Stimulated activated CD8-positive, alpha-beta memory T cell treated with anti-CD3 and anti-CD28 coated beads, Interleukin-4, amount 100 ng/mL, for 24 hours (primary cell): ENCODE measurements around the gene CLASP2.
"Not testable (repeated sequence)": the region's sequence is repeated elsewhere in the genome, so short reads cannot be mapped to it uniquely, and the experiment has no call there.

Experiments used
- DNase-seq: peaks from one replicate; pipeline ENCODE4 v3.0.0-alpha.2; 2020; ENCODE audit warnings: low read depth

CLASP2 gene

DNA sequence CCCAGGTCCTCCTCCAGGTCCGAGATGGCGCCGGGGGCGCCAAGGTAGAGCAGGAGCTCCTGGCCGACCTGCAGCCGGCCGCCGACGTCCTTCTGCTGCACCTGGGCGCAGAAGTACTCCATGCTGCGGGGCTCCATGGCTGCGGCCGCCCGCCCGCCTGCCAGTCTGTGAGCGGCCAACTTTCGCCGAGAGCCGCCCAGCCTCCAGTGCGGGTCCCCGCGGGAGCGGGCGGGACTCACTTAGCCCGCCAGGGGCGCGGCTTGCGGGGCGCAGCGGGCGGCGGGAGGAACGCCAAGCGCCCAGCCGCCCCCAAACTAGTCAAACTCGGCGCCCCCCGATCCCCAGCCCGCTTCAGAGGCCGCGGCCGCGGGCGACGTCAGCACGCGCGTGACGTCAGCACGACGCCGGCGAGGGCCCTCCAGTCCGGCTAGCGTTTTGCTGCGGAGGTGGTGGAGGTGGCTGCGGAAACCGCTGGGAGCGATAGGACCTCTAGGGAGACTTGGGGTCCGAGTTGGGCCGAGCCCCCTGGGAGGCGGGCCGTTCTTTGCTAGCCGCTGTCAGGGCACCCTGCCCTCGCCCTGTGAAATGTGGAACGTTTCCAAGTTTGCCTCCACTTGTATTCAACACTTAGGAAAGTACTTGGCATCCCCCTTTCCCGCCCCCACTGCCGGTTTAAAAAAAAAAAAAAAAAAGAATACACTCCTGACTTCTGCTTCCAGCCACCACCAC lies at the start of gene CLASP2:
CLASP2 (minus strand) TSS at position 389 of the 729 bp plus-strand sequence; CDS start at position 137, 252 bp downstream.
- peak; percentile 78 for DNase-seq

DNA sequence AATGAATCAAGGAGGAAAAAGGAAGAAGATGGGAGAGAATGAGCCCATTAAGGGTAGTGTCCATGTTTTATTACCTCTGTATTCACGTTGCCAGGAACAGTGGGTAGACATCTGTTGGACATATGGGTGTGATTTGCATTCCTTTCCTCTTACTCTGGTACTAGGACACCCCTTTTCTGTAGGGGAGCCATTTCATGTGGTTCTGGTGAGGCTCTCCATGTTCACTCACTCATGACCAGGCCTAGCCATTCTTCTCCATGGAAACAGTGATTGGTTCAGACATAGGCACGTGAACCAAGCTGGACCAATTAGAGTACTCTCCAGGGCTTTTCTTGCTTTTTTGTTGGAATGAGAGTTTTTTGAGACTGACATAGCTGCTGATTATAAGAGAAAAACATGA lies 40.8 kb upstream of the CLASP2 start:
- DNase-seq, result no peak

DNA sequence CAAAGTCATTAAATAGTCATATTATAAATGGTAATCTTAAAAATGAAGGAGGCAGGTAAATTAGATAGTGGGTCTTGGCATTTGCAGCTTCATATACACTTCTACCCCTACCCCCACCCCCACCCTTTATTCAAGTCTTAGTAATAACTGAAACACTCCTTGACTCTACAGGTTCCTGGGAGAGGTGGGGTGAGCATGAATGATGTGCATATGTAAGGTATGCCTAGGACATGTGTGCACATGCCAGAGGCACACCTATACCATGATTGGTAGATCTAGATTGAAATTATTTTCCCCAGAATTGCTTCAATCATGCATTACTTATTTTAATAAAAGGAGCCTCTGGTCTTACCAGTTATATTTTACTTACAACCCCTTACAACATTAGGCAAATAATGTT lies 40.2 kb upstream of the CLASP2 start:
- no peak for DNase-seq

DNA sequence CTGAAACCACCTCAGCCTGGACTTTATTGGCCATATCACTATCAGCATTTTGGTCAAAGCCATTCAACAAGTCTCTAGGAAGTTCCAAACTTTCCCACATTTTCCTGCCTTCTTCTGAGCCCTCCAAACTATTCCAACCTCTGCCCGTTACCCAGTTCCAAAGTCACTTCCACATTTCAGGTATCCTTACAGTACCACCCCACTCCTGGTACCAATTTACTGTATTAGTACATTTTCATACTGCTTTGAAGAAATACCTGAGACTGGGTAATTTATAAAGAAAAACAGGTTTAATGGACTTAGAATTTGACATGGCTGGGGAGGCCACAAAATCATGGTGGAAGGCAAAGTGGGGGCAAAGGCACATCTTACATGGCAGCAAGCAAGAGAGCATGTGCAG lies 36.3 kb upstream of the CLASP2 start:
- not testable (repeated sequence) for DNase-seq

DNA sequence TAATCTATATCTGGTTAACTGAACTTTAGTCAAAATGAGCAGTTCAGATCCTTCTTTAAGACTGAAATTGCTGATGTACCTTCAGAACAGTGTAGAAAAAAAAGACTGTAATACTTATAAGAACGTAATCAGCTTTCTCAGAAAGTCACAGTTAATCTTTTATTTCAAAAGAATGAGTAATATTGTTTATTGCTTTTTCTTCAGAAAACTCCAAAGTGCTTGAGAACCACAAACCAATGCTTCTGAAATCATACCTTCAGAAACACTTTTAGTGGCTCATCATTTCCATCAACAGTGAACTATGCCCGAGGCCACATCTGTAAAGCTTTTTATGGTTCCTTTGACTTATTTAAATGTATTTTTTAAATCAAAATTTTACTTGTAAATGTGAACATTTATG lies 33.3 kb upstream of the CLASP2 start:
- DNase-seq, result no peak

DNA sequence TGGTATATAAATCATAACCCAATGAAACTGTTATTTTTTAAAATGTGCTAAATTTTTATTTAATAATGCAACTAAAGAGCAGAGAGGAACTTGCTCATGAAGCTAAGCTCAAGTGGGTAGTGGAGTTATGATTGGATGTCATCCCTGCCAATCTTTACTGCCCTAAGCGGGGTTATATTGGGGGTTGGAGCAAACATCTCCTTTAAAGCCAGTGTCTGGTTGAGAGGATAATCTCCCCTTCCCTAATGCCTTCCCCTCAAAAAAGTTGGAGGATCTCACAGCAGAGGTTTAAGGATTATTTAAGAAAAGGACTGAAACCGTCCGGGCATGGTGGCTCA lies 32.1 kb upstream of the CLASP2 start:
- no peak for DNase-seq

DNA sequence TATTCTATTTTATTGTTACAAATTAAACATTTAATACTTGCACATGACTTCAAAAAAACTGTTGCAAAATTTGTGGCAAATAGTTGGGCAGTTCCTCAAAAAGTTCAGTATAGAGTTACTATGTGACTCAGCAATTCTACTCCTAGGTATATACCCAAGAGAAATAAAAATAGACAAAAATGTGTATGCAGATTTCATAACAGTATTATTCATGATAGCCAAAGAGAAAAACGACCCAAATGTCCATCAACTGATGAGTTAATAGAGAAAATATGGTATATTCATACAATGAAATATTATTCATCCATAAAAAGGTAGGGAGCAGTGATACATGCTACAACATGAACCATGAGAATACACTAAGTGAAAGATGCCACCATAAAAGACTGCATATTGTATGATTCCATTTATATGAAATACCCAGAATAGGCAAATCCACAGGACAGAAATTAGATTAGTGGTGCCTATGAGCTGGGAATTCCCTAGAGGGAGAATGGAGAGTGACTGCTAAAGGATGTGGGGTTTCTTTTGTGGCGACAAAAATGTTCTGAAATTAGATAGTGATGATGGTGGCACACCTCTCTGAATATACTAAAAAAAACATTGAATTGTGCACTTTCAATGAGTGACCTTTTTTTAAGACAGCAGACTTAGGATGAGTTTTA lies 31.6 kb upstream of the CLASP2 start:
- DNase-seq, result no peak

DNA sequence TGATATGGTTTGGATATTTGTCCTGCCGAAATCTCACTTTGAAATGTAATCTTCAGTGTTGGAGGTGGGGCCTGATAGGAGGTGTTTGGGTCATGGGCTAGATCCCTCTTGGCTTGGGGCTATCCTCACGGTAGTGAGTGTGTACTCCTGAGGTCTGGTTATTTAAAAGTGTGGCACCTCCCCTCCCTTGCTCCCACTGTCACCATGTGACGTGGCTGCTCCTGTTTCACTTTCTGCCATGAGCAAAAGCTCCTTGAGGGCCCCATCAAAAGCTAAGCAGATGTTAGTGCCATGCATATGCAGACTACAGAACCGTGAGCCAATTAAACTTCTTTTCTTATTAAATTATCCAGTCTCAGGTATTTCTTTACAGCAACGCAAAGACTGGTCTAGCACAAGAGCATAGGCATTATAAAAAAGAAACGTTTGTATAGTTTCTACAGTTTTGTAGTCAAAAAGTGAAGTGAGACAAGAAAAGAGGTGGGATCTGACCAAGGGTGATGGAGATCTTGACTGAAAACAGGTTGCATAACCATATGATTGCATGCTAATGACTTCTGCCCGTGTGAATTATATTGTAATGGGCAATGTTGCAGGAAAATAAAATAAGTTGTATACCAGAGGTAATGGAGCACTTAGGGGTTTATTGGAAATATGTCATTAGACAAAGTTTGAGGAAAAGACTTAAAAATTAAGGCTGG lies 28.5 kb upstream of the CLASP2 start:
- DNase-seq, result no peak

DNA sequence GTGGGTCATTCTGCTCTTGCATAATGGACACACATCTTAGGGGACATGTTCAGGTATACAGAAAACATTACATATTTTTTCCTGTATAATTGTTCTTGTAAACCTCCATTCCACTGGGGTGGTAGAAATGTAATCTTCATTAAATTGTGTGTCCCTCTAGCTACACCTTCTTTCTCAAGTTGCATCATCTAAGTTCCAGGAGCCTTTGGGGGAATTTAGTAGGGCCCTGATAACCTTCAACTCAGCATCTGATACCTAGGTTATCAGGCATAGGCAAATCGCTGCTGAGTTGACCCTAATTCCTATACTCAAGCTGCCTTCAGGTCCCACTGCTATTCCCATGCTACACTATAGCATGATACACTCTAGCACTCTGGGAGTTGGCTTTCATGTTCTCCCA lies 19.1 kb upstream of the CLASP2 start:
- no peak for DNase-seq

DNA sequence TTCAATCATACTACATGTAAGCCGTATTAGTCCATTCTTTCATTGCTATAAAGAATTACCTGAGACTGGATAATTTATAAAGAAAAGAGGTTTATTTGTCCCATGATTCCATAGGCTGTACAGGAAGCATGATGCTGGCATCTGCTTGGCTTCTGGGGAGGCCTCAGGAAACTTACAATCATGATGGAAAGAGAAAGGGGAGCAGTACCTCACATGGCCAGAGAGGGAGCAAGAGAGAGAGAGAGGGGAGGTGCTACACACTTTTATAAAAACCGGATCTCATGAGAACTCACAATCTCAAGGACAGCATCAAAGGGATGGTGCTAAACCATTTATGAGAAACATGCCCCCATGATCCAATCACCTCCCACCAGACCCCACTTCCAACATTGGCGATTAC lies 14.3 kb upstream of the CLASP2 start:
- no peak for DNase-seq

DNA sequence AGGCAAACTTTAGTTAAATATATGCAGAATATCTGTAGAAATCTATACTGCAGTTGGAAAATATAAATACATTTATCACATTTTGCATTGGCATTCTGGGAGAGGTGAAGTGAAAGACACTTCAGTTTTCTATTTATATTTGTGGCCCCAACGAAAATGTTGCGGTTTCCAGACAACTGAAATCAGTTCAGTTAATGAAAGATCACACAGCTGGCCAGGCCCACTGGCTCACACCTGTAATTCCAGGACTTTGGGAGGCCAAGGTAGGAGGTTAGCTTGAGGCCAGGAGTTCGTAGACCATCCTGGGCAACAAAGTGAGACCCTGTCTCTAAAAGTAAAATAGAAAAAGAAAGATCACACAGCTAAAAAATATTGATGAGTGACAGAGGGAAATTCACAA lies 11.9 kb upstream of the CLASP2 start:
- no peak for DNase-seq

DNA sequence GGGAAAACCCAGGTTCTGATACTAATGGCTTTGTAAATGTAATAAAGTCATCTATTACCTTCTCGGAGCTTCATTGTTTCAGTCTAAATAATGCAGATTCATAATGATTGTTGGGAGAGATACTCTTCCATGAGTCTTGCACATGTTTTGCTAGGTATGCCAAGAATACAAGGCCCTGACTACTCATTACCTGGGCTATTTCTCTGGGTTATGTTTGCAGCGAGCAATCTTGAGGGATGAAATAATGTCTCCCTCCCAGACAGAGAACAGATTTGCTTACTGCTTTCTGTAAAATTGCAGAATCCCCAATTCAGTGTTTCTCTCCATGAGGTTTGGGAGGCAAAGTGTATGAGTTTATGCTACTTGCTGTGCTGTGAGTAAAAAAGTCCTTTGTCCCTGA lies 6.2 kb upstream of the CLASP2 start:
- no peak for DNase-seq

DNA sequence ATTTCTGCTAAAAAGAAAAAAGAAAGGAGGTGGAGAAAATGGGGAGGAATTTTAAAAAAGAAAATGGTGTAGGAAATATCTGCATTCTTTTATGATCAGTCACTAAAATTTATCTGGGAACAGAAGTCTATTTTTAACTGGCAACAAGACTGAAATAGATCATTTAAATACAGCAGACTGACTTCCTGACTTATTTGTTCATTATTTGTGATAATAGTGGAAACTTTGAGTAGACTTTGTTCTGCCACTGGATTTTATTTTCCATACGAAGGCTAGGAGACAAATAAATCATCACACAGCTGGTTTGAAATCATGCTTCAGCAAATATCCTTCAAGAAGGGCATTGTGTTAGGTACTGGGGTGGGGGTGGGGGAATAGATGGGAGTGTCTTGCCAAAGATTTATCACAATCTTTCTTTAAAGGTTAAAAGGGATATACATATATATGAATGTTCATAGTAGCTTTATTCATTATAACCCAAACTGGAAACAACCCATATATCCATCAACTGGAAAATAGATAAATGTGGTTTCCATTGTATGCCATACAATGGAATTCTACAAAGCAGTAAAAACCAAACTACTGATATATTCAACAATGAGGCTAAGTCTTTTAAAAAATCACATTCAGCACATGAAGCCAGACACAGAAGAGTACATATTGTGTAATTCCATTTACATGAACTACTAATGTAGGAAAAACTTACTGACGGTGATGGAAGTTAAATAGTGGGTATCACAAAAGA lies 4.7 kb upstream of the CLASP2 start:
- no peak for DNase-seq

DNA sequence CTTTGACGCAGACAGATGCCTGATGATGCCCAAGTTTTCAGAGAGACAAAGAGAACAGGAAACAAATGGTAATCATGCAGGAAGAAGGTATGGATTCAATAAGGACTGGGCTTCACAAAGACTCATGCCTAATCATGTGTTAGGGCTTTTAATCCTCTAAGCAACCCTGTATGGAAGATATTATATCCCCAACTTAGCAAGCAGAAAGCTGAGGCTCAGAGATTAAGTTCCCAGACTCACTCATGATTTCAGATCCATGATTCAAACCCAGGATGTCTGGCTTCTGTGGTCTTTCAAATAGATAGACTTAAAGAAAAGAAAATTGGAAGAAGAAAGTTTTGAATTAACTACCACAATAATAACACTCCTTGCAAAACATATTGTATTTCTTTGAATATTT lies 4.1 kb upstream of the CLASP2 start:
- DNase-seq, result no peak

DNA sequence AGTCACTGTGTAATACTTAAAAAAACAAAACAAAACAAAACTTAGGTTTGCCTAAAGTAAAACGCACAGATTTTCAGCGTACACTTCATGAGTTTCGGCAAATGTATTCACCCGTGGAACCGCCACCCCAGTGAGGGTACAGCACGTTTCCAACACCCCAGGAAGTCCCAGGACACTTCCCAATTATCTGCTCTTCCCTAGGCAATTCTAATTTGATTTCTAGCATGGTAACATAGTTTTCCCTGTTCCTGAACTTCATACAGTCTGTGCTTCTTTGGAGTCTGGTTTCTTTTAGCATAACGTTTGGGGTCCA lies 497 bp upstream of the CLASP2 start:
- no peak for DNase-seq

DNA sequence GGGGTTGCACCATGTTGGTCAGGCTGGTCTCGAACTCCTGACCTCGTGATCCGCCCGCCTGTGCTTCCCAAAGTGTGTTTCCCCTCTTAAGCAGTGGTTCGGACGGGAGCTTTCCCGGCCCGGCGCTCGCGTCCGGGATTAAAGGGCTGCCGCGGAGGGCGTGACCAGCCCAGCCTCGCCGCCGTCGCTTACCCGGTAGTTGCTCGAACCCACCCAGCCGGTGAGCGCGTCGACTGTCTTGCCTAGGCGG lies 513 bp downstream of the CLASP2 start:
- peak; percentile 45 for DNase-seq

DNA sequence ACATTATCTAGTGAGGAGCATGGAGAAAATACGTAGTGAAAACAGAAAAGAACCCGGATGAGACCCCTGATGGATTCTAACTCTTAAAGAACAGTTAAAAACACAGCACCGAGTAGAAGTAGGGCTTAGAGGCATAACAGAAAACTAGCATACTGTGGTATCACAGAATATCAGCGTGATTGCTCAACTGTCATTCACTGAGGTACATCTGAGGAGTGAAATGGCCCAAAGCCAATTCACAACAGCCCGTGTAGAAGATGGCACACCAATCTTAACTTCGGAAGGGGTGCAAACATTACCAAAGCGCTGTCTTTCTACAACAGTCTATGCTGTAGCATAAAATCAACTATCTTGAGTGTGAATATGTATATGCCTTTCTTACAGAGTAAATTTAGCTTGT lies 1.8 kb downstream of the CLASP2 start:
- no peak for DNase-seq

DNA sequence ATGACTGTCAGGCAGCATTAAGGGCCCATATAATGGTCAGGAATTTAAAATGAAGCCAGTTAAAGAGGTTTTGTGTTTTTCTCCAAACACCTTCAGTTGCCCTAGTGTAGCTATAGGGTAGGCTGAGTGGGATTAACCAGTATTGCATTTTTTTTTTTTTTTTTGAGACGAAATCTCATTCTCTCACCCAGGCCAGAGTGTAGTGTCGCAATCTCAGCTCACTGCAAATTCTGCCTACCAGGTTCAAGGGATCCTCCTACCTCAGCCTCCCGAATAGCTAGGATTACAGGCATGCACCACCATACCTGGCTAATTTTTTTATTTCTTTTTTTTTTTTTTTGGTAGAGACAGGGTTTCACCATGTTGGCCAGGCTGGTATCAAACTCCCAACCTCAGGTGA lies 7.0 kb downstream of the CLASP2 start:
- DNase-seq, result no peak

DNA sequence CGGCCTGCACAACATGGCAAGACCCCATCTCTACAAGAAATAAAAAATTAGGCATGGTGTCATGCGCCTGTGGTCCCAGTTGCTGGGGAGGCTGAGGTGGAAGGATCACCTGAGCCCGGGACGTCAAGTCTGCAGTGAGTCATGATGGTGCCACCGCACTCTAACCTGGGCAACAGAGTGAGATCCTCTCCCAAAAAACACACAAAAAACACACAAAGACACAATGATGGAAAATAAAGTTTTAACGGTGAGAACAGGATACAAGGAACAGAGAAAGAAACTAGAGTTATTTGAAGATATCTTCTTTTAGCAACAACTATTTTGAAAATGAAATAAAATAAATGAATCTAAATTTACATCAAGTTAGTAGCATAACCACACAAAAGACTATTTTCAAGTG lies 12.0 kb downstream of the CLASP2 start:
- DNase-seq, result no peak

DNA sequence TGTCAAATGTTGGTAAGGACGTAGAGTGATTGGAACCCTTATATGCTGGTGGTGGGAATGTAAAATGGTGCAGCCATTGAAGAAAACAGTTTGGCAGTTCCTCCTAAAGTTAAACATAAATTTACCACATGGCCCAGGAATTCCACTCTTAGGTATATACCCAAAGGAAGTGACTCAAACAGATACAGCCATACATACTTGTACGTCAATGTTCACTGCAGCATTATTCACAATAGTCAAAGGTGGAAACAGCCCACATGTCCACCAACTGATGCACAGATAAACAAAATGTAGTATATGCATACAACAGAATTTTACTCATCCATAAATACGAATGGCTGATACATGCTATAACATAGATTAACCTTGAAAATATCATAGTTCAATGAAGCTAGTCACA lies 13.2 kb downstream of the CLASP2 start:
- no peak for DNase-seq

DNA sequence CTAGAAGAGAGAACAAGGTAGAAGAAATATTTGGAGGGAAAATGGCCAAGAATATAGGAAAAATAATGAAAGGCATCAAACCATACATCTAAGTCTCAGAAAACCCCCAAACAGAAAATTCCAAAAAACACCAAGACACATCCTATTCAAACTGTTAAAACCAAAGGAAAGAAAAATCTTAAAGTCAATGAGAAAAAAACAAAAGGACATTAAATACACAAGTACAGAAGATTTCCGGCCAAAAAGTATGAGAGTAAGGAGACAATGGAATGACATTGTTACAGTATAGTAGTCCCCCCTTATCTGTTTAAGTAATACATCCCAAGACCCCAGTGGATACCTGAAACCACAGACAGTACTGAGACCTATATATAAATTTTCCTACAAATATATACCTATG lies 18.8 kb downstream of the CLASP2 start:
- DNase-seq, result no peak

DNA sequence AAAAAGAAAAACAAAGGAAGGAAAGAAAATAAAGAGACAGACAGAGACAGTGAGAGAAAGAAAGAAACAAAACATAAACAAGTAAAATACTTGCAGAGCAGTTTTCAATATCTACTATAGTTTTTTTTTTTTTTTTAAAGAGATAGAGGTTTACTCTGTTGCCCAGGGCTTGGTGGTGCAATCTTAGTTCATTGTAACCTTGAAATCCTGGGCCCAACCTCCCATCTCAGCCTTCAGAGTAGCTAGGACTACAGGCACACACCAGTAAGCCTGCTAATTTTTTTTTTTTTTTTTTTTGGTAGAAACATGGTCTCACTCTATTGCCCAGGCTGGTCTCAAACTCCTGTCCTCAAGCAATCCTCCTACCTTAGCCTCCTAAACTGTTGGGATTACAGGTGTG lies 23.1 kb downstream of the CLASP2 start:
- no peak for DNase-seq

DNA sequence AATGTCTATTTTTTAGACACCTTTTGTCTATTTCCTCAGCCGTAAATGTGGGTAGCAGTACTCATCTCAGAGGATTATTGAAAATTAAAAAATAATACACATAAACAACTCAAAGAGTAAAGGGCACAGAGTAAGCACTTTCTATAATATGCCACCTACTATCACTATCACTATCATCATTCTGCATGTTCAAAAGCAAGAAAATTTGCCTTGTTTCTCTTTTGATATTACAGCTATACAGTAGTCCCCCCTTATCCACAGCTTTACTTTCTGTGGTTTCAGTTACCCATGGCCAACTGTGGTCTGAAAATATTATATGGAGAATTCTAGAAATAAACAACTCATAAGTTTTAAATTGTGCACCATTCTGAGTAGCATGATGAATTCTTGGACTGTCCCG lies 27.7 kb downstream of the CLASP2 start:
- no peak for DNase-seq
